ENCODE results near the gene IRX6.

The IRX6 gene

DNA sequence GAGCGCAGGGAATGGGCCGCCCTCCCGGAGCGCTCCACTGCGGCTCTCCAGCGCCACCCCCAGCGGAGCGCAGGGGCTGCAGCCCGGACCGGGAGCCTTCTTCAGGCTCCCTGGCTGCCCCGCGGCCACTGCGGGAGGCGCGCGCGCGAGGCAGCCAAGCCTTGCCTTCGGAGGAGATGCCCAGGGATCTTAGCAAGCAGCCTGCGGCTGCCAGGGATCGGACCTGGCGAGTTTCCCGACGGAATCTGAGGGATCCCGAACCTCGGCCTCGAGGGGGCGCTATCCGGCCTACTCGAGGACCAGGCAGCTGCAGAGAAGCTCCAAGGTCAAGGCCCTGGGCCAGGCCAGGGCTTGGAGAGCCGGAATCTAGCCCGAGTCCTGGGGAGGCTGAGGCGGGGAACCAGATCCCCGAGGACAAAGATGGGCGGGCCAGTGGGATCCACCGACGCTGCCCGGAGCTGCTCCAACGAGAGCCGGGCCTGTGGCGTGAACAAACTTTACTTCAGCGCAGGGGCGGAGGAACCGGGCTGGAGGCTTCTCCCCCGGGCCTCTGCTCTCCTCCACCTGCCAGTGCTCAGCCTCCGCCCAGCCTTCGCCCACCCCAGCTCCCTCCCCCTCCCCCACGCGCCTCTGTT lies at the start of gene IRX6:
Gene IRX6, plus strand, starts transcription at position 567 of the 635 bp plus-strand sequence. CDS start 889 bp downstream, outside the sequence.
- TF ChIP-seq, protein P1, sequence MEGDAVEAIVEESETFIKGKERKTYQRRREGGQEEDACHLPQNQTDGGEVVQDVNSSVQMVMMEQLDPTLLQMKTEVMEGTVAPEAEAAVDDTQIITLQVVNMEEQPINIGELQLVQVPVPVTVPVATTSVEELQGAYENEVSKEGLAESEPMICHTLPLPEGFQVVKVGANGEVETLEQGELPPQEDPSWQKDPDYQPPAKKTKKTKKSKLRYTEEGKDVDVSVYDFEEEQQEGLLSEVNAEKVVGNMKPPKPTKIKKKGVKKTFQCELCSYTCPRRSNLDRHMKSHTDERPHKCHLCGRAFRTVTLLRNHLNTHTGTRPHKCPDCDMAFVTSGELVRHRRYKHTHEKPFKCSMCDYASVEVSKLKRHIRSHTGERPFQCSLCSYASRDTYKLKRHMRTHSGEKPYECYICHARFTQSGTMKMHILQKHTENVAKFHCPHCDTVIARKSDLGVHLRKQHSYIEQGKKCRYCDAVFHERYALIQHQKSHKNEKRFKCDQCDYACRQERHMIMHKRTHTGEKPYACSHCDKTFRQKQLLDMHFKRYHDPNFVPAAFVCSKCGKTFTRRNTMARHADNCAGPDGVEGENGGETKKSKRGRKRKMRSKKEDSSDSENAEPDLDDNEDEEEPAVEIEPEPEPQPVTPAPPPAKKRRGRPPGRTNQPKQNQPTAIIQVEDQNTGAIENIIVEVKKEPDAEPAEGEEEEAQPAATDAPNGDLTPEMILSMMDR (IDR thresholded peaks at IDR 0.05; ENCODE audit: low read depth, low read length), result no peak
- H3K4me3 ChIP-seq (ENCODE audit: low read depth, low read length), result no peak within 1 kb of the TSS

DNA sequence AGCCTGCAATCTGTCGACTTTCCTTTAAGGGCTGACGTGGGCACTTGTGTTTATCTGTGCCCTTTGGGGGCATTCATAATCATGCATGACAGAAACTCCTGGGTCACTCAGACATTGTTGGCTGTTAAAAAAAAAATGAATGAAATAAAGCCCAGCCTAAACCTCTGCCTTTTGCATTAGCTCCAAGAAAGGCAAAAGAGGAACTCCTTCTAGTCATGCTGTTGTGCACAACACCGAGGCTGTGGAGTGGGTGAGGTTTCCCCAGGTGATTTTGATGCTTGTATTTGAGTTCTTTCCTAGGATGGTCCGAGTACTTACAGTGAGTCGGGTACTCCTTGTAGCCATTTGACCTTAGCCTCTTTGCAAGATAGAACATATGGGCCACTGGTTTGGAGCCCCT lies 49.6 kb upstream of the IRX6 start:
- no peak overlapping the region for H3K4me3 ChIP-seq (ENCODE audit: low read depth, low read length)
- TF ChIP-seq, protein P1 (IDR thresholded peaks at IDR 0.05; ENCODE audit: low read depth, low read length), result no peak

DNA sequence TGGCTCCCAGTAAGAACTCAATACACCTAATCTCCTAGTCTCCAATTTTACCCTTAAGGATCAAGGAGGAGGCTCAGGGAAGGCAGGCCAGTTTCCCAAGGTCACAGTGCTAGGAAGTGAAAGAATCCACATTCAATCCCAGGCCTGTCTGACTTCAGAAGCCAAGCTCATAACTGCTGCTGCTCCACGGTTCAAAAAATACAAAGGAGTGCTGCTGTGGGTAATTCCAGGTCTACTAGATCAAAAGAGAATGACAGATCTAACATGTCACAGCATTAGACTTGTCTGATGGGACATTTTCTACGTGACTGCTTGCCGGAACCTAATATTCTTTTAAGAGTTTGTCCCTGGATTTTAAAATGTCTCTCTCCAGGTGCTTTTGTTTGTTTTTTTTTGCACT lies 48.8 kb upstream of the IRX6 start:
- TF ChIP-seq, protein P1 (IDR thresholded peaks at IDR 0.05; ENCODE audit: low read depth, low read length), result no peak

DNA sequence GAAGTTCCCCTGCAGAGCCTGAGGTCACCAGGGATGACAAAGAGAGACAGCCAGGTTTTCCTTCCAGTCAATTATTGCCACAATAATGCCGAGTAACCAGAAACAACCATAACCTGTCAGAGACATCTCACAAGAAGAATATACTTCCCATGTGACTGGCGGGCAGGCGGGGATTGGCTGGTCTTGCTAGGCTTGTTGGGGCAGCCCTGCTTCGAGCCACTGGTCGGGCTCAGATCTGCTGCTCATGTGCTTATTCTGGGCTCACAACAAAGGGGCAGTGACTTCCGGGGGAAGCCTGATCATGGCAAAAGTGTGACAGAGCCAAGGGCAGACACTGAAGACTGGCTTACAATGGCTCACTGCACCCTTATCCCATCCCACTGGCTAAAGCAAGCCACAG lies 48.1 kb upstream of the IRX6 start:
- no peak overlapping the region for H3K4me3 ChIP-seq (ENCODE audit: low read depth, low read length)
- TF ChIP-seq, protein P1 (IDR thresholded peaks at IDR 0.05; ENCODE audit: low read depth, low read length), result no peak

More for the DNA sequence above, 48.8 kb upstream of the IRX6 start:
- H3K4me3 ChIP-seq (ENCODE audit: low read depth, low read length), result no peak overlapping the region

DNA sequence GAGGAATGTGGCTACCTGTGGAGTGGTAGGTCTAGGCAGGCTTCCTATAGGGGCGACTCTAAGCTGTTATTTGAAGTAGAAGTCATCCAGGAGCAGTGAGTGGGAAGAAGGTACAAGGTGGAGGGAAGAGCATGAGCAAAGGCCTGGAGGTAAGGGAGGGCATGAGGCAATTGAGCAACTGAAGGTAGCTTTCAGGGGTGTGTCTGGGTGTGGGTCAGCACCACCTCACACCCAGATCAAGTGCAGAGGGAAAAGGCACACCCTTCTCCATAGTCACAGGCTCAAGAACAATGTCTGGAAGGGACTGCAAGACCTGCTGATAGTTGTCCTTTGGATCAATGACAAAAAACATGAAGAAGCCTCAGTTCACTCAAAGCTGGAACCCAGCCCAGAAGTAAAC lies 46.5 kb upstream of the IRX6 start:
- TF ChIP-seq, protein P1 (IDR thresholded peaks at IDR 0.05; ENCODE audit: low read depth, low read length), result no peak
- no peak overlapping the region for H3K4me3 ChIP-seq (ENCODE audit: low read depth, low read length)

DNA sequence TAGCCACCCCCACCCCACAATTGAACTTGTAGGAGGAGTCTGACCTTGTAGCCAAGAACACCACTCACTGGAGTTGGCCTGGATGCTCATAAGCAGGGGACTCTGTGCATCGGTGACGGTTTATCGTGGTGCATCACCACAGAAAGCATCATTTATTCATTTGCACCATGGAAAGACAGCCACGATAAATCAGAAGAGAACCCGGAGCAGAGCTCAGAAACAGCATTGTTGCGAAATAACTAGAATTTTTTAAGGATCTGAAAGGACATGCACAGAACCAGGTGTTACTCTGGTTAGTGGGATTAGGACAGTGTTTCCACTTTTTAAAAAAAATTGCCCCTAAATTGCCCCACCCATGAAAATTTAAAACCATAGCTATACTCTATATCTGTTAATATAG lies 44.4 kb upstream of the IRX6 start:
- TF ChIP-seq, protein P1 (IDR thresholded peaks at IDR 0.05; ENCODE audit: low read depth, low read length), result no peak
- no peak overlapping the region for H3K4me3 ChIP-seq (ENCODE audit: low read depth, low read length)

DNA sequence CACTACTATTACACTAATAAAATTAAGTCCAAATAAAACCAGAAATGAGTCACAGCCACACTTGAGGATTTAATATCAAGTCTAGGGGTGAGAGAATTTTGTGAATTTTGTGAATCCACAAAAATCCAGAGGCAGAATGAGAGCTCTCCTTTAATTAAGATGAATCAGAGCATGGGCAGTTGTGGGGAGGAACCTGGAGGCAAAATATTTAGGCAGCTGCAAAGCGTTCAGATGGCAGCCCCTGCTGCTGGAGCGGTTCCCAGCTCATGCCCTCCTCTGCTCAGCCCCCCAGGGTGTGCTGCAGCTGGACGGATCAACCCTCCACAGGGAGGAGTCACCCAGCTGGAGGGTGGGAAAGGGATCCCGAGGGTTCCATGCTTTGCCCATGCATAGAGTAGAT lies 43.4 kb upstream of the IRX6 start:
- TF ChIP-seq, protein P1 (IDR thresholded peaks at IDR 0.05; ENCODE audit: low read depth, low read length), result no peak
- H3K4me3 ChIP-seq (ENCODE audit: low read depth, low read length), result no peak overlapping the region
